EL (cell line): Measurements from ENCODE around the gene TBCEL.
"Not testable (repeated sequence)": the region's sequence is repeated elsewhere in the genome, so short reads cannot be mapped to it uniquely, and the experiment has no call there.

Experiments used
- DNase-seq: peaks from one replicate; pipeline ENCODE4 v3.0.0-alpha.2; 2016

Gene TBCEL

GRCh38 chr11:121029813-121030445 lies 6.0 kb downstream of the TBCEL start:
- DNase-seq, result no peak

GRCh38 chr11:121031167-121031566 lies 7.3 kb downstream of the TBCEL start:
- no peak for DNase-seq

GRCh38 chr11:121031648-121032047 lies 7.7 kb downstream of the TBCEL start:
- not testable (repeated sequence) for DNase-seq

- DNase-seq, result no peak
Measured at GRCh38 chr11:121032546-121032945, 8.6 kb downstream of the TBCEL start.

GRCh38 chr11:121033635-121034034 lies 9.7 kb downstream of the TBCEL start:
- no peak for DNase-seq

GRCh38 chr11:121035169-121035755 lies 11.4 kb downstream of the TBCEL start:
- DNase-seq, result no peak

GRCh38 chr11:121035780-121036179 lies 11.9 kb downstream of the TBCEL start:
- DNase-seq, result no peak

- DNase-seq, result no peak
Measured at GRCh38 chr11:121037016-121037415, 13.1 kb downstream of the TBCEL start.

- DNase-seq, result no peak
Measured at GRCh38 chr11:121038648-121039409, 14.9 kb downstream of the TBCEL start.

GRCh38 chr11:121039971-121040613 lies 16.2 kb downstream of the TBCEL start:
- DNase-seq, result no peak

- DNase-seq, result no peak
Measured at GRCh38 chr11:121040614-121041002, 16.7 kb downstream of the TBCEL start.

- no peak for DNase-seq
Measured at GRCh38 chr11:121041072-121041471, 17.2 kb downstream of the TBCEL start.

- no peak for DNase-seq
Measured at GRCh38 chr11:121042296-121042695, 18.4 kb downstream of the TBCEL start.

GRCh38 chr11:121047926-121048325 lies 24.0 kb downstream of the TBCEL start:
- DNase-seq, result no peak

GRCh38 chr11:121048464-121049233 lies 24.7 kb downstream of the TBCEL start:
- DNase-seq, result no peak

GRCh38 chr11:121053244-121053643 lies 29.3 kb downstream of the TBCEL start:
- DNase-seq, result no peak

GRCh38 chr11:121054266-121054665 lies 30.4 kb downstream of the TBCEL start:
- no peak for DNase-seq

- no peak for DNase-seq
Measured at GRCh38 chr11:121055076-121055475, 31.2 kb downstream of the TBCEL start.

- no peak for DNase-seq
Measured at GRCh38 chr11:121057922-121058321, 34.0 kb downstream of the TBCEL start.

GRCh38 chr11:121058941-121059340 lies 35.0 kb downstream of the TBCEL start:
- DNase-seq, result no peak

GRCh38 chr11:121059605-121060004 lies 35.7 kb downstream of the TBCEL start:
- no peak for DNase-seq

- peak; percentile 2 for DNase-seq
Measured at GRCh38 chr11:121063728-121064127, 39.8 kb downstream of the TBCEL start.

- DNase-seq, result no peak
Measured at GRCh38 chr11:121066623-121067022, 42.7 kb downstream of the TBCEL start.
